ENCODE data around the gene SSPN.

SSPN gene

GRCh38 chr12:26187014-26187798 lies 8.2 kb upstream of the SSPN start:
- DNase-seq (ENCODE audit: low read depth in 2 of 2), result no peak

- no peak for DNase-seq (ENCODE audit: low read depth in 2 of 2)
Observed at GRCh38 chr12:26188127-26188526, 7.2 kb upstream of the SSPN start.

DNA sequence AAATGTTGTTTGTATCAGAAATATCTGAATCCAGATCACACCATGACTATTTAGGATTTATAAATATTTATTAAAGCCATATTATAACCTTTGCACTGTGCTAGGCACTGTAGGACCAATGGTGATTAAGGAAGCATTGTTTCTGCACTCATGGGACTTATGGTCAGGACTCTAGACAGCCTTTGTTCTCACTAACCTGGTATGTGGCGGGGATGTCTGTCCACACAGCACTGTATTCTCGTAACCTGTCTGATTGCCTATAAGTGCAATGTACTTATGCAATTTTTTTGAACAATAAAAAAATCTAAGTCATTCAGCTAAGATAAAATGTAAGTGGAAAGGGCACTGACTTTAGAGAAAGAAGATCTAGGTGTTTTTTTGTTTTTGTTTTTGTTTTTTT lies 6.7 kb upstream of the SSPN start:
- DNase-seq (ENCODE audit: low read depth in 2 of 2), result no peak

DNA sequence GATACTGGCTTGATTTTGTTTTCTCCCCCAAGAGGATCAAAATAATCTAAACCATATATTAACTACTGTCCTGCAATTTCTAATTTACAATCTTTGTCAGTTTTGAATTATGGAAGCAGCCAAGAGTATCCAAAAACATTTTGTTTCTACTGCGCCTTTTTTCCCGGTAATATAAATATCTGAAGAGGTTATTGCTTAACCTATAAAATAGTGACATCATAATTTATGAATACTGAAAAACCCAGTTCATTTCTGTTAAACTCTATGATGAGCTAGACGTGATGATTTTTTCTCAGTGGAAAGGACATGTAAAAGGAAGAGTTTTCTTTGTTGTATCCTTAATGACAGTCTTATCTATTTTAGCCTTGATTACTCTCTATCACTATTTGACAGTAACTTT lies 3.2 kb upstream of the SSPN start:
- DNase-seq (ENCODE audit: low read depth in 2 of 2), result no peak

- no peak for DNase-seq (ENCODE audit: low read depth in 2 of 2)
Observed at GRCh38 chr12:26193539-26193938, 1.8 kb upstream of the SSPN start.

- DNase-seq (ENCODE audit: low read depth in 2 of 2), result no peak
Observed at GRCh38 chr12:26195641-26196420, 458 bp downstream of the SSPN start.

DNA sequence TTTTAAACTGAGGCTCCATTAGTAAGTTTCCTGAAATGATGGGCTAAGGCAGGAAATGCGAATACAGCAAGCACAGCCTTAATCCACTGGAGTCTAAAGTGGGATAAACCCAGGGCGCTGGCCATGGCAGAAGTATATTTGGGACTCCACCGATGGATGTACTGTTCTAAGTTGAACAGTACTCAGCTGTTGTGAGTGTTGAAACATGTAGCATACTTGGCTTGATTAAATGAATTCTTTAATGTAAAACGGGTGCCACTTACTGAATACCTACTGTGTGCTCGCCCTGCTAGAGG lies 996 bp downstream of the SSPN start:
- DNase-seq (ENCODE audit: low read depth in 2 of 2), result no peak

- DNase-seq (ENCODE audit: low read depth in 2 of 2), result no peak
Observed at GRCh38 chr12:26197832-26198231, 2.5 kb downstream of the SSPN start.

GRCh38 chr12:26198742-26199141 lies 3.4 kb downstream of the SSPN start:
- no peak for DNase-seq (ENCODE audit: low read depth in 2 of 2)

DNA sequence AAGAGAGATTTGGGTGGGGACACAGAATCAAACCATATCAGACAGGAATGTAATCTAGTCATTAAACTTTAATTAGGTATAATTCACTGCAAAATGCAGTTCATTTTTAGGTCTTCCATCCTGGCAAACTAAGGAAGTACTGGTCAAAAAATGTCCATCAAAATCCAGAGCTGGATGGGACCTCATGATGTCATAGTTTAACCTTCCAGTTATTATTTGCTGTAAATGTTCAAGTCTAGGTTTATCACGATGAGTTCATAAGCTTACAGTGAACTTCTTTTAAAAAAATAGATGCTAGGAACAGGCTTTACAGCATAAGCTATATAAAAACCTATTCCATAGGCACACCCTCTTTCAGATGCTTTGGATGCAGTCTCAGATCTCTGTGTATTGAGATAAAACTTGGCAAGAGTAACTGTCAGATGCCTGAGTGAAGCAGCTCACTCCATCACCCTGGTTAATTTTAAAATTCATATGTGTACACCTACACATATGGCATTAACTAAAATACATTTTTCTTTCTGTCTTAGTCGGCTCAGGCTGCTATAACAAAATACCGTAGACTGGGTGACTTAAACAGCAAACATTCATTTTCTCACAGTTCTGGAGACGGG lies 7.9 kb downstream of the SSPN start:
- DNase-seq (ENCODE audit: low read depth in 2 of 2), result no peak

GRCh38 chr12:26204612-26205289 lies 9.4 kb downstream of the SSPN start:
- DNase-seq (ENCODE audit: low read depth in 2 of 2), result no peak

GRCh38 chr12:26205298-26205697 lies 9.9 kb downstream of the SSPN start:
- no peak for DNase-seq (ENCODE audit: low read depth in 2 of 2)

- no peak for DNase-seq (ENCODE audit: low read depth in 2 of 2)
Observed at GRCh38 chr12:26205941-26206340, 10.6 kb downstream of the SSPN start.

GRCh38 chr12:26211331-26211730 lies 16.0 kb downstream of the SSPN start:
- DNase-seq (ENCODE audit: low read depth in 2 of 2), result no peak

GRCh38 chr12:26212396-26212795 lies 17.0 kb downstream of the SSPN start:
- DNase-seq (ENCODE audit: low read depth in 2 of 2), result no peak

- DNase-seq (ENCODE audit: low read depth in 2 of 2), result no peak
Observed at GRCh38 chr12:26212988-26213387, 17.6 kb downstream of the SSPN start.

- DNase-seq (ENCODE audit: low read depth in 2 of 2), result no peak
Observed at GRCh38 chr12:26214121-26214520, 18.7 kb downstream of the SSPN start.

- DNase-seq (ENCODE audit: low read depth in 2 of 2), result no peak
Observed at GRCh38 chr12:26219736-26220135, 24.4 kb downstream of the SSPN start.

DNA sequence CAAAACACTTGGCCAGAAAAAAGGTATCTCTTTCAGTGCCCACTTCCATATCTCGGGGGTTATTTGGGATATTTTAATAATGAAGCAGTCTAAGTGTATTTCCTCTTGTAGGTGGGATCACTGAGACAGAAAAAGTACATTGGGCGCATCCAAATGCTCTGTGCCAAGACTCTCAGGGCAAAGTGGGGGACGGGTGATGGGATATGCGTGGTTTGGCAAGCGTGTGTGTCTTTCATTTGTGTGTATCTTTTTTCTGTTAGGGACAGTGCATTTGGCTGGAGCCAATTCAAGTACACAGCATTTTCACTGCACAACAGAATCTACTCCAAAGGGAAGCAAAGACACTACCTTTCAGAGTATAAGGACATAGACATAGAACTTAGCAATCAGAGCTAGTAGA lies 29.3 kb downstream of the SSPN start:
- DNase-seq (ENCODE audit: low read depth in 2 of 2), result no peak

DNA sequence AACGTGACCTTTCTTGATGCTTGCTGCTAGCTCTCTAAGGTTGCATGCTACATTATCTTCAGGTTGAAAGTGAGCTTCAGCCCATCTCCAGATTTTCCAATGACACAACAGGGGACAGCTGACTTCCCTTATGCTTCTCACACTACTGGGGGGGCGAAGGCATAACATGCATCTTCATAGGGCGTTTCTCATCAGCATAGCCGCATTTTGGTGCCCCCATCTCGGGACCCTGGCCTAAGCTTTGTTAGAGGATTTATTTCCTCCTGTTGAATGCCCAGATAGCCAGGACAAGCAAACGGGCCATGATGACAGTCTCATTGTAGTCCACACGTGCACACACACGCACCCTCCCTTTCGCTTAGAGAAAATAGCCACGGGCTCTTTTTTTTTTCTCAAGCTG lies 30.7 kb downstream of the SSPN start:
- no peak for DNase-seq (ENCODE audit: low read depth in 2 of 2)

- DNase-seq (ENCODE audit: low read depth in 2 of 2), result no peak
Observed at GRCh38 chr12:26226629-26227360, 31.4 kb downstream of the SSPN start.

DNA sequence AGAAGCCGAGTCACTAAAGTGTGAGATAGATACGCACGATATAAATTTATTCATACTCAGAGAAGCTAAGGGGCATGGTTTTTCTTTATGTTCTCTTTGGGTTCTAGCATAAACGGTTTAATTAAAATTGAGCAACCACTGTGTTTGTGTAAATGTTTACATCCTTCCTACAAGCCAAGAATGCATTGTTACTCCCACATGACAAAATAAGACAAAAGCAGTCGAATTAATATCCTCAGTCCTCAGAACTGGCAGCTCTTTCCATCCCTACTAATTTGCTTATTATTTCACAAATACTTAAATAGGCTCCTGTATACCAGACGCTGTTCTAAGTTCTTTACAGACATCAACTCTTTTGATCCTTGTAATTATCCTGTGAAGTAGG lies 32.0 kb downstream of the SSPN start:
- no peak for DNase-seq (ENCODE audit: low read depth in 2 of 2)

Data from stimulated activated CD8-positive, alpha-beta memory T cell treated with anti-CD3 and anti-CD28 coated beads, Interleukin-7, amount 100 ng/mL, for 1 hour (primary cell).